H54 (cell line): Measurements from ENCODE around the gene HSP90AB1.

Experiments used
- DNase-seq: peaks from one replicate; pipeline ENCODE4 v3.0.0; 2011; ENCODE audit warnings: low spot score, mixed read lengths; ENCODE audit not compliant: insufficient read length
- FAIRE-seq: peaks from 3 replicates; lab custom pipeline; 2011; peaks lifted over from hg19 to GRCh38; lab: Jason Lieb, UNC
- POLR2A ChIP-seq: IDR thresholded peaks from 2 replicates; pipeline ENCODE4 v1.6.1; 2011; ENCODE audit warnings: low read depth, mild to moderate bottlenecking, low read length

Gene HSP90AB1

GRCh38 chr6:44217332-44218143, 29.4 kb upstream of the HSP90AB1 start:
- DNase-seq (peak; percentile 72), FAIRE-seq (no peak)
- 0 out of 2 replicates have a peak, but pooled peaks have one; percentile 20 for TF ChIP-seq POLR2A

GRCh38 chr6:44219053-44219814, 27.7 kb upstream of the HSP90AB1 start:
- FAIRE-seq (no peak), DNase-seq (peak; percentile 81)
- TF ChIP-seq POLR2A: no peak

GRCh38 chr6:44219815-44220784, 26.8 kb upstream of the HSP90AB1 start:
- TF ChIP-seq POLR2A: no peak
- DNase-seq: no peak
- no peak for FAIRE-seq

GRCh38 chr6:44220913-44221290, 26.0 kb upstream of the HSP90AB1 start:
- TF ChIP-seq POLR2A: no peak
- DNase-seq: no peak
- no peak for FAIRE-seq

GRCh38 chr6:44221291-44221960, 25.5 kb upstream of the HSP90AB1 start:
- FAIRE-seq (peak; percentile 20), DNase-seq (peak; percentile 98)
- no peak for TF ChIP-seq POLR2A

- no peak for DNase-seq
- FAIRE-seq: no peak
- TF ChIP-seq POLR2A: no peak
These were observed 25.0 kb upstream of the HSP90AB1 start for GRCh38 chr6:44221961-44222335.

- FAIRE-seq: no peak
- peak; percentile 89 for DNase-seq
- no peak for TF ChIP-seq POLR2A
These were observed 24.2 kb upstream of the HSP90AB1 start for GRCh38 chr6:44222486-44223318.

GRCh38 chr6:44223319-44224028, 23.4 kb upstream of the HSP90AB1 start, which contains the start of gene SLC29A1:
Gene SLC29A1 (plus strand): TSS chr6:44223595. CDS start chr6:44227314, 3,719 bp downstream.
- peak; percentile 82 for TF ChIP-seq POLR2A
- no peak for FAIRE-seq
- DNase-seq: peak; percentile 96

GRCh38 chr6:44224029-44224964, 22.6 kb upstream of the HSP90AB1 start:
- no peak for TF ChIP-seq POLR2A
- FAIRE-seq (no peak), DNase-seq (no peak)

GRCh38 chr6:44224965-44225305, 22.0 kb upstream of the HSP90AB1 start:
- FAIRE-seq (no peak), DNase-seq (no peak)
- TF ChIP-seq POLR2A: no peak

- DNase-seq (no peak), FAIRE-seq (no peak)
- TF ChIP-seq POLR2A: no peak
These were observed 21.1 kb upstream of the HSP90AB1 start for GRCh38 chr6:44225579-44226325.
